Measurements from ENCODE around the gene DBN1. TPM values are rescaled to one million over a fixed set of nuclear protein-coding genes. Genes with fewer than 3 reads are reported as not detected.

The DBN1 gene
- total and polyA plus RNA-seq, 9 of the 15 experiments (the other 6 are each of a cell fraction or from before 2014, with no cell fraction given) = 0.25 to 87.2 (median 27.9) TPM

DNA sequence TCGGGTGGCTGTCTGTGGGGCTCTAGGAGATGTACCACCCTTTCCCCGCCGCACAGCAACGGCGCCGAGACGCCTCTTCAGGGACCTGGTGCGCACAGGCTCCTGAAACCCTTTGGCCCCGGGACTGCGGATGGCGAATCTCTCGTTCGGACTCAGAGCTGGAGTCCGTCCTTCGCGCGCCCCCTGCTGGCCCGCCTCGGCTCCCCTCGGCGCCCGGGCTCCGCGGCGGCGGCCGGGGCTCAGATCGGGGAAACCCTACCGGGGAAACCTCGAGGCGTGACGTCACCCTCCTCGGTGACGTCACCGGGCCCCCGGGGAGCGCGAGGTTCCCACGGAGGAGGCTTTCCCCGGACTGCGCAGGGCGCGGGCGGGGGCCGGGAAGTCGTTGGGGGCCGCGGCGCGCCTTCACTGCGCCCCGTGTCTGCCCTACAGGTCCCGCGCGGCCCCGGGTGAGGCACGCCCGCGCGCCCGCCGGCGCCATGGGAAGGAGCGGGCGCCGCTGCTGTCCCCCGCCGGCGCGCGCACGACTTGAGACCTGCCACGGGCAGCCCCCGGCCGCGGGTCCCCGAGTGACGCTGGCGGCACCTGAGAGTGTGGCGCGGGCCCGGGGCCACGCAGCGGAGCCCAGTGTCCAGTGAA is 18.9 kb downstream of the DBN1 start (continued):
- TF ChIP-seq, protein P1, sequence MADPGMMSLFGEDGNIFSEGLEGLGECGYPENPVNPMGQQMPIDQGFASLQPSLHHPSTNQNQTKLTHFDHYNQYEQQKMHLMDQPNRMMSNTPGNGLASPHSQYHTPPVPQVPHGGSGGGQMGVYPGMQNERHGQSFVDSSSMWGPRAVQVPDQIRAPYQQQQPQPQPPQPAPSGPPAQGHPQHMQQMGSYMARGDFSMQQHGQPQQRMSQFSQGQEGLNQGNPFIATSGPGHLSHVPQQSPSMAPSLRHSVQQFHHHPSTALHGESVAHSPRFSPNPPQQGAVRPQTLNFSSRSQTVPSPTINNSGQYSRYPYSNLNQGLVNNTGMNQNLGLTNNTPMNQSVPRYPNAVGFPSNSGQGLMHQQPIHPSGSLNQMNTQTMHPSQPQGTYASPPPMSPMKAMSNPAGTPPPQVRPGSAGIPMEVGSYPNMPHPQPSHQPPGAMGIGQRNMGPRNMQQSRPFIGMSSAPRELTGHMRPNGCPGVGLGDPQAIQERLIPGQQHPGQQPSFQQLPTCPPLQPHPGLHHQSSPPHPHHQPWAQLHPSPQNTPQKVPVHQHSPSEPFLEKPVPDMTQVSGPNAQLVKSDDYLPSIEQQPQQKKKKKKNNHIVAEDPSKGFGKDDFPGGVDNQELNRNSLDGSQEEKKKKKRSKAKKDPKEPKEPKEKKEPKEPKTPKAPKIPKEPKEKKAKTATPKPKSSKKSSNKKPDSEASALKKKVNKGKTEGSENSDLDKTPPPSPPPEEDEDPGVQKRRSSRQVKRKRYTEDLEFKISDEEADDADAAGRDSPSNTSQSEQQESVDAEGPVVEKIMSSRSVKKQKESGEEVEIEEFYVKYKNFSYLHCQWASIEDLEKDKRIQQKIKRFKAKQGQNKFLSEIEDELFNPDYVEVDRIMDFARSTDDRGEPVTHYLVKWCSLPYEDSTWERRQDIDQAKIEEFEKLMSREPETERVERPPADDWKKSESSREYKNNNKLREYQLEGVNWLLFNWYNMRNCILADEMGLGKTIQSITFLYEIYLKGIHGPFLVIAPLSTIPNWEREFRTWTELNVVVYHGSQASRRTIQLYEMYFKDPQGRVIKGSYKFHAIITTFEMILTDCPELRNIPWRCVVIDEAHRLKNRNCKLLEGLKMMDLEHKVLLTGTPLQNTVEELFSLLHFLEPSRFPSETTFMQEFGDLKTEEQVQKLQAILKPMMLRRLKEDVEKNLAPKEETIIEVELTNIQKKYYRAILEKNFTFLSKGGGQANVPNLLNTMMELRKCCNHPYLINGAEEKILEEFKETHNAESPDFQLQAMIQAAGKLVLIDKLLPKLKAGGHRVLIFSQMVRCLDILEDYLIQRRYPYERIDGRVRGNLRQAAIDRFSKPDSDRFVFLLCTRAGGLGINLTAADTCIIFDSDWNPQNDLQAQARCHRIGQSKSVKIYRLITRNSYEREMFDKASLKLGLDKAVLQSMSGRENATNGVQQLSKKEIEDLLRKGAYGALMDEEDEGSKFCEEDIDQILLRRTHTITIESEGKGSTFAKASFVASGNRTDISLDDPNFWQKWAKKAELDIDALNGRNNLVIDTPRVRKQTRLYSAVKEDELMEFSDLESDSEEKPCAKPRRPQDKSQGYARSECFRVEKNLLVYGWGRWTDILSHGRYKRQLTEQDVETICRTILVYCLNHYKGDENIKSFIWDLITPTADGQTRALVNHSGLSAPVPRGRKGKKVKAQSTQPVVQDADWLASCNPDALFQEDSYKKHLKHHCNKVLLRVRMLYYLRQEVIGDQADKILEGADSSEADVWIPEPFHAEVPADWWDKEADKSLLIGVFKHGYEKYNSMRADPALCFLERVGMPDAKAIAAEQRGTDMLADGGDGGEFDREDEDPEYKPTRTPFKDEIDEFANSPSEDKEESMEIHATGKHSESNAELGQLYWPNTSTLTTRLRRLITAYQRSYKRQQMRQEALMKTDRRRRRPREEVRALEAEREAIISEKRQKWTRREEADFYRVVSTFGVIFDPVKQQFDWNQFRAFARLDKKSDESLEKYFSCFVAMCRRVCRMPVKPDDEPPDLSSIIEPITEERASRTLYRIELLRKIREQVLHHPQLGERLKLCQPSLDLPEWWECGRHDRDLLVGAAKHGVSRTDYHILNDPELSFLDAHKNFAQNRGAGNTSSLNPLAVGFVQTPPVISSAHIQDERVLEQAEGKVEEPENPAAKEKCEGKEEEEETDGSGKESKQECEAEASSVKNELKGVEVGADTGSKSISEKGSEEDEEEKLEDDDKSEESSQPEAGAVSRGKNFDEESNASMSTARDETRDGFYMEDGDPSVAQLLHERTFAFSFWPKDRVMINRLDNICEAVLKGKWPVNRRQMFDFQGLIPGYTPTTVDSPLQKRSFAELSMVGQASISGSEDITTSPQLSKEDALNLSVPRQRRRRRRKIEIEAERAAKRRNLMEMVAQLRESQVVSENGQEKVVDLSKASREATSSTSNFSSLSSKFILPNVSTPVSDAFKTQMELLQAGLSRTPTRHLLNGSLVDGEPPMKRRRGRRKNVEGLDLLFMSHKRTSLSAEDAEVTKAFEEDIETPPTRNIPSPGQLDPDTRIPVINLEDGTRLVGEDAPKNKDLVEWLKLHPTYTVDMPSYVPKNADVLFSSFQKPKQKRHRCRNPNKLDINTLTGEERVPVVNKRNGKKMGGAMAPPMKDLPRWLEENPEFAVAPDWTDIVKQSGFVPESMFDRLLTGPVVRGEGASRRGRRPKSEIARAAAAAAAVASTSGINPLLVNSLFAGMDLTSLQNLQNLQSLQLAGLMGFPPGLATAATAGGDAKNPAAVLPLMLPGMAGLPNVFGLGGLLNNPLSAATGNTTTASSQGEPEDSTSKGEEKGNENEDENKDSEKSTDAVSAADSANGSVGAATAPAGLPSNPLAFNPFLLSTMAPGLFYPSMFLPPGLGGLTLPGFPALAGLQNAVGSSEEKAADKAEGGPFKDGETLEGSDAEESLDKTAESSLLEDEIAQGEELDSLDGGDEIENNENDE (IDR thresholded peaks at IDR 0.05; ENCODE audit: low read depth, low read length) = no peak
- TF ChIP-seq MTA3 (IDR thresholded peaks at IDR 0.05; ENCODE audit: borderline replicate concordance) (peak; percentile 84; the same call in 1 of the 2 replicates), CTBP1 (IDR thresholded peaks at IDR 0.05; ENCODE audit: borderline replicate concordance) (peak; percentile 34), CREM (IDR thresholded peaks at IDR 0.05; ENCODE audit: low read depth) (peak; percentile 98), ZNF3 (CRISPR knock-in tag; IDR thresholded peaks at IDR 0.05) (no peak), GATAD2A (IDR thresholded peaks at IDR 0.05) (no peak), ZEB2 (IDR thresholded peaks at IDR 0.05) (peak; percentile 41; the same call in 1 of the 2 replicates), ESRRA (IDR thresholded peaks at IDR 0.05; ENCODE audit: borderline replicate concordance, low read depth) (0 out of 2 replicates have a peak, but pooled peaks have one; percentile 46)
- TF ChIP-seq, protein P2, sequence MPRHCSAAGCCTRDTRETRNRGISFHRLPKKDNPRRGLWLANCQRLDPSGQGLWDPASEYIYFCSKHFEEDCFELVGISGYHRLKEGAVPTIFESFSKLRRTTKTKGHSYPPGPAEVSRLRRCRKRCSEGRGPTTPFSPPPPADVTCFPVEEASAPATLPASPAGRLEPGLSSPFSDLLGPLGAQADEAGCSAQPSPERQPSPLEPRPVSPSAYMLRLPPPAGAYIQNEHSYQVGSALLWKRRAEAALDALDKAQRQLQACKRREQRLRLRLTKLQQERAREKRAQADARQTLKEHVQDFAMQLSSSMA (CRISPR knock-in tag; IDR thresholded peaks at IDR 0.05) = no peak
- TF ChIP-seq, protein P3, sequence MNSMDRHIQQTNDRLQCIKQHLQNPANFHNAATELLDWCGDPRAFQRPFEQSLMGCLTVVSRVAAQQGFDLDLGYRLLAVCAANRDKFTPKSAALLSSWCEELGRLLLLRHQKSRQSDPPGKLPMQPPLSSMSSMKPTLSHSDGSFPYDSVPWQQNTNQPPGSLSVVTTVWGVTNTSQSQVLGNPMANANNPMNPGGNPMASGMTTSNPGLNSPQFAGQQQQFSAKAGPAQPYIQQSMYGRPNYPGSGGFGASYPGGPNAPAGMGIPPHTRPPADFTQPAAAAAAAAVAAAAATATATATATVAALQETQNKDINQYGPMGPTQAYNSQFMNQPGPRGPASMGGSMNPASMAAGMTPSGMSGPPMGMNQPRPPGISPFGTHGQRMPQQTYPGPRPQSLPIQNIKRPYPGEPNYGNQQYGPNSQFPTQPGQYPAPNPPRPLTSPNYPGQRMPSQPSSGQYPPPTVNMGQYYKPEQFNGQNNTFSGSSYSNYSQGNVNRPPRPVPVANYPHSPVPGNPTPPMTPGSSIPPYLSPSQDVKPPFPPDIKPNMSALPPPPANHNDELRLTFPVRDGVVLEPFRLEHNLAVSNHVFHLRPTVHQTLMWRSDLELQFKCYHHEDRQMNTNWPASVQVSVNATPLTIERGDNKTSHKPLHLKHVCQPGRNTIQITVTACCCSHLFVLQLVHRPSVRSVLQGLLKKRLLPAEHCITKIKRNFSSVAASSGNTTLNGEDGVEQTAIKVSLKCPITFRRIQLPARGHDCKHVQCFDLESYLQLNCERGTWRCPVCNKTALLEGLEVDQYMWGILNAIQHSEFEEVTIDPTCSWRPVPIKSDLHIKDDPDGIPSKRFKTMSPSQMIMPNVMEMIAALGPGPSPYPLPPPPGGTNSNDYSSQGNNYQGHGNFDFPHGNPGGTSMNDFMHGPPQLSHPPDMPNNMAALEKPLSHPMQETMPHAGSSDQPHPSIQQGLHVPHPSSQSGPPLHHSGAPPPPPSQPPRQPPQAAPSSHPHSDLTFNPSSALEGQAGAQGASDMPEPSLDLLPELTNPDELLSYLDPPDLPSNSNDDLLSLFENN (IDR thresholded peaks at IDR 0.05; ENCODE audit: low read depth in 2 of 2, low read length in 2 of 2) = no peak
- TF ChIP-seq, protein P4, sequence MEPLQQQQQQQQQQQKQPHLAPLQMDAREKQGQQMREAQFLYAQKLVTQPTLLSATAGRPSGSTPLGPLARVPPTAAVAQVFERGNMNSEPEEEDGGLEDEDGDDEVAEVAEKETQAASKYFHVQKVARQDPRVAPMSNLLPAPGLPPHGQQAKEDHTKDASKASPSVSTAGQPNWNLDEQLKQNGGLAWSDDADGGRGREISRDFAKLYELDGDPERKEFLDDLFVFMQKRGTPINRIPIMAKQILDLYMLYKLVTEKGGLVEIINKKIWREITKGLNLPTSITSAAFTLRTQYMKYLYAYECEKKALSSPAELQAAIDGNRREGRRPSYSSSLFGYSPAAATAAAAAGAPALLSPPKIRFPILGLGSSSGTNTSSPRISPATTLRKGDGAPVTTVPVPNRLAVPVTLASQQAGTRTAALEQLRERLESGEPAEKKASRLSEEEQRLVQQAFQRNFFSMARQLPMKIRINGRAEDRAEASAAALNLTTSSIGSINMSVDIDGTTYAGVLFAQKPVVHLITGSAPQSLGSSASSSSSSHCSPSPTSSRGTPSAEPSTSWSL (CRISPR knock-in tag; IDR thresholded peaks at IDR 0.05; ENCODE audit: borderline replicate concordance) = no peak

All from K562 (cell line).